Hematopoietic multipotent progenitor cell treated with erythropoietin and hydrocortisone succinate and interleukin-3 and kit ligand, for 8 days (in vitro differentiated cells): ENCODE measurements around the gene SHC1.
A peak's percentile ranks its signal among the peaks of the same experiment; 100 is the strongest.

Experiments used
- DNase-seq: peaks from one replicate; pipeline ENCODE4 v3.0.0-alpha.2; 2015

SHC1 gene

GRCh38 chr1:155007251-155007828 lies 36.8 kb upstream of the SHC1 start:
- no peak for DNase-seq

DNA sequence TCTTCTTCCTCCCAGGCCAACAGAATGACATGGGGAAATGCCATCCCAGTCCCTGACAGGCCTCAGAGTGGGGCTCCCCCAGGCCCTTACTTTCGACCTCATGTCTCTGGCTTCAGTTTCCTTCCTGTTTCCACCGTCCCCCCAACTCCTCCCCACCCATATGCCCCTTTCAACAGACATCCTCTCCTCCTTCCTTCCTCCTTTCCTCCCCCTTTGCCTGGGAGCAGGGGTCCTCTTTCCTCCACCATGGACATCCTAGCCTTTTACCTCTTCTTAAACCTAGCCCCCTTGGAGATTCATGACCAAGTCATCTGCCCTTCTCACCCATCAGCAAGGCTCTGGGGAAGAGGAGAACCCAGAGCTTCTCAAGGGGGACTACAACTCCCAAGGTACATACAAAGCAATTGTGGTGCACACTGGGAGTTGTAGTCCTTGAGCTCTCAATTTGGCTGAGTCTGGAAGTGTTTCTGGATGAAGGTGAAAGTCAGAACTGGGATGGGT lies 36.1 kb upstream of the SHC1 start:
- DNase-seq: peak; percentile 69

DNA sequence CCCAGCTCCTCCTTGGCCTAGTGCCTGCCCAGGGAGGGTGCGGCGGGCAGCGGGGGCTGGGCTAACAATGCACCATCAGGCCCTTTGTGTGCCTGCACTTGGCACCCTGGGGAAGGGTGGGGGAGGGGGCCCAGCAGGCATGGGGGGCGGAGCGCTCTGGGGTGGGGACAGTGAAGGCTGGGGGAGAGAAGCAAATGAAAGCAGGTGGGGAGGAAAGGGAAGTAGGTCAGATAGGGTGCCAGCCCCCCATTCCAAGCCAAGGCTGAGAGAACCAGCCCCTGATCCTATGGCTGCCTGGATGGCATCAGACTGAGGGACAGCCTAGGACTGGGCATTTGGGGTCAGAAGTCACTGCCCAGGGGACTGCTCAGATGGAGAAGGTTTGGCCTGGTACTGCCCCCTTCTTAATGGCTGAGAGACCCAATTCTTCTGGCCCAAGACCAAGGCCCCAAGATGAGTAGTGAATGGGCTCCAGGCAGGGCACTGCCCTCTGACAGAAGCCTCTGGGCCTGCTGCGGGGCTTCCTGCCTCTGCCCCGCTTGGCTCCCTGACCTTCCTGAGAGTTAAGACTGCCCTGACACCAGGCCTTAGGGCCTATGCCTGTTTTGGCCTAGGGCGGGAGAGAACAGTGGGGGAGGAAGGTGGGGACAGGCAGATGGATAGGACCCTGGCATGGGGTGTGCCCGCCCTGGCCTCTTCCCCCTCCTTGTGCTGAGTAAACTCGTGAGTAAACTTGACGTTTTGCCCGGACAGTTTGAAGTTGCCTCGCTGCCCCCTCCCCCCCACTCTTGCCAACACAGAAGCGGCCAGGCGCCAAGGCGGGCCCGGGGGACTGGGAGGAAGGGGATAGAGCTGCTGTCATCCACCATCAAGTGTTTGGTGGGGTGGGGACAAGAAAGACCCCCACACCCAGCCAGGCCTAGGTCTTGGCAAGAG lies 34.8 kb upstream of the SHC1 start:
- DNase-seq: peak; percentile 69

DNA sequence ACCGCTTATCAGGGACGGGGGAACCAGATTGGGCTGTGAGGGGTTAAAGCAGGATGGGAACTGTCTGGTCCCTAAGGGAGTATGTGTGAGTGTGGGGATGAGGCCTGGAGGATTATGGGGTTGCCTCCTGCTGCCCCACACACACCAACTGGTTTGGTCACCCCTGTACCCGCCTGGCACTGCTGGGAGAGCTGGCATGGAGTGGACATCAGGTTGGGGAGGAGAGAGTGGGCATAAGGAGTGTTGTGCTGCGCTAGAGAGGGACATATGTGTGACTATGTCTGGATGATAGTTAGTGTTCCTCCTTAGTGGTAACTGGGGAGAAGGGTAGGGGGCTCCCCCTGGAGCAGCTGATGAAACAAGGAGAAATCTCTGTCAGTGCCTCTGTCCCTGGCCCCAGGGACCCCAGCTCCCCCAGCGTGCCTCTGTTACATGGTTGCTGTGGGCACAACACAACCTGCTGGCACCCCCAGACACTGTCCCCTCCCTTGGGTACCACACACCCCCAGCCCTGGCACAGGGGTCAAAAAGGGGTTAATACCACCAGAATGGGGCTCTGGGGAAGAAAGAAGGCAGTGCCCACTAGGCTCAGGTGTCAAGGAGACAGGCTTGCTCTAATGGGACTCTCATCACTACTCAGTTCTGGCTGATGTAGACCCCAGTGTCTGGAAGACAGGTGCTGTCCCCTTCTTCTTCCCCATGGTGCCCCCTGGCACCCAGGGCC lies 34.0 kb upstream of the SHC1 start:
- DNase-seq: no peak

DNA sequence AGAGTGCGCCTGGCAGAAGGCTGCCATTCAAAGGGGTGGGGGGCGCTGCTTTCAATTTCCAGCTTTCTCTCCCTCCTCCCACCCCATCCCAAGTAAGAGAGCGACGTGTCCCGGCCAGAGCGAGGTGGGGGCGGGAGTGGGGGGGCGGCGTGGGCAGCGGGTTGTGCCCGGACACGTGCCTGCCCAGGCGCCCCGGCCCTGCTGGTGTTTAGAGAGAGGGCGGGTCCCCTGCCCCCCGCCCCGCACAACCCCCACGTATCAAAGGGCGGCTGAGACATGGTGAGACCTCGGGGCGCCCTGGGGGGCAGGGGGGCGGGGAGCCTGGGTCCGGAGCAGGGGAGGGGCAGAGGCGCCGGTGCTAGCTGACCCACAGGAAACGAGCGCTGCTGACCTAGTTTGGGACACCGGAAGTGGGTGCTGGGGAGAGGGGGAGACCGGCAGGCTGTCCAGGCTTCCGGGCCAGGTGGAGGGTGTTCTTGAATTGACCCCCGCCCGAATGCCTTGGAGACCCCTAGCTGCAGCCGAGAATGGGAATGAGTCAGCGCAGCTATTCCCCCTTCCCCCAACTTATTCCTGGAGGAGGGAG lies 33.3 kb upstream of the SHC1 start:
- DNase-seq: peak; percentile 42

- no peak for DNase-seq
Measured at GRCh38 chr1:155003227-155003765, 32.7 kb upstream of the SHC1 start.

DNA sequence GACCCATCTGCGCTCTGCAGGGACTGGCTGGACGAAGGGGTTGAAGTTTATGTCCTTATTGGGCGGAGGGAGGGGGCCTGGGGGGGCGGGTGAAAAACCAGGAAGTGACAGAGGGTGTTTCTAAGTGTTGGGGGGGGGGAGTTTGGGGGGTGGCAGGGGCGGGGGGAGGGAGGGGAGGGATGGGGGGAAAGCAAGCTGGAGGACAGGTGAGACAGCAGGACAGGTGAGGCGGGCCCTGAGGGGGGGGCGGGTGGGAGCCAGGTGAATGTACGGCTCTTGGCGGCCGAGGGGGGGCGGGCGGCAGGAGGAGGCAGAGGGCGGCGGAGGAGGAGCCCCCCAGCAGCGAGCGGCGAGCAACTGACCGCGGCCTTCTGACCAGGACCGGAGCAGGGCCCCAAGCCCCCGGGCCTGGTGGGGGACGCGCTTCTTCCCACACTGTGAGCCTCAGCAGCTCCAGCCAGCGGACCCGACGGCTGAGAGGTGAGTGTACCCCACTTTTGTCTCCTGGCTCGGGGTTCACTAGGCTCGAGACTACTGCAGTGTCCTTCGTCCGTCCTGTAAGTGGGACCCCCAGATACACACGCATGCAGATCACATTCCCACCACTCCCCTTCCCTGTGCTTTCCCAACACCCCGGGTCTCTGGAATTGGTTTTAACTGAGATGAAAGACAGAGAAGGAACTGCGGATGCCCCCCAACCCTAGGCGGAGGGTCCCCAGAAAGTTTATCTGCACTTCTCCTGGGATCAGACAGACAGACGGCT lies 32.1 kb upstream of the SHC1 start, which contains the start of gene ZBTB7B:
Gene ZBTB7B, plus strand, starts transcription at position 339 of the 763 bp plus-strand sequence. CDS start 11,859 bp downstream, outside the sequence.
- DNase-seq: peak; percentile 38

GRCh38 chr1:155001675-155002463 lies 31.3 kb upstream of the SHC1 start:
- peak; percentile 98 for DNase-seq

DNA sequence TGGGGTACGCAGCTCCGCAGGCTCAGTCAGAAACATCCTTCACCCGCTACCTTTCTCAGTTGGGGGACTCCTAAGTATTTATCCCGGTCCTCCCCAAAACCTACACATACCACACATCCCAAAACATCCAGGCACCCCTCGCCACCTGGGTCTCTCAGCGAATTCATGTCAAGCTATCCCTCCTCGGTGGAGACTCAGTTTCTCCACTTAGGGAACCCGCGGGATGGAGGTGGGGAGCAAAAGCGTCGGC lies 30.8 kb upstream of the SHC1 start:
- DNase-seq: no peak

DNA sequence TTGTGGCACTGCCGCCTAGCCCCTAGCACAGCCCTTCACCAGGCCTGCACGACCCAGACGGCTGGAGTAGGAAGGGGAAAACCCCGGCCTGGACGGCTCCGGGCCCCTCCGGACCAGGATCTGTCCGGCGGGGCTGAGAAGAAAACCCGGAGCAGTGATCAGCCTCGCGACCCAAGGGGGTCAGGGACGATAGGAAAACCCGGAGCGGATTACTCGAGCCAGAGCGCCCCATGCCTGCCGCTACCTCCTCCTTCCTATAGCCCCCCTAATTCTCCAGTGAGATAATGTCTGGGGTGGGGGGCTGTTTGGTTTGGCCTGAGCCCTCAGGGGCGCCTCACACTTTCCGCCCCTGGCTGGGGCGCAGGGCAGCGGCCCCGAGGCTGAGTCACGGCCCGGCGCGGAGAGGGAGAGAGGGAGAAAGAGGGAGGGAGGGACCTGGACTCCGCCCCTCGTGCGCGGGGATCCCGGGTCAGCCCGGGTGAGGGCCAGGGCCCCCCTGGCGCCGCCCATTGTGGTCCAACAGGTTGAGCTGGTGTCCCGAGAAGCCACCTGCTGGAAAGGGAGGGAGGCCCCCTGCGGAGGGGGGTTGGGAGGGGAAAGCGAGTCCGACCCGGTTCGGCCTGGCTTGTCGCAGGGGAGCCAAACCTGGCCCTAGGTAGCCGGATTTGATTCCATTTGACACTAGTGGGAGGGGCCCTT lies 30.3 kb upstream of the SHC1 start:
- DNase-seq: peak; percentile 83

DNA sequence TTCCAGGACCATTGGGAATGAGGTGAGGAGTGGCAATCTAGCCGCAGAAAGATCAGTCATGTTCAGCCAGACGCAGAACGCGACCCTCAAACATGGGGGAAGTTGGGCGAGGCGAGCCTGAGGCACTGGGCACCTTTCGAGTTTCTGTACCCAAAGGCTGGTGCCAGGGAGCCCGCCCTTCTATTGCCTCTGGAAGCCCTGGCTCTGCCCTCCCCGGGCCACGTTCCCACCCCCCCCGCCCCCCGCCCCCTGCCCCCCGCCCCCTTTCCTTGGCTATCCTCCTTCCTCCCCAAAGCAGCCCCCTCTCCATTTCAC lies 29.8 kb upstream of the SHC1 start:
- no peak for DNase-seq

- DNase-seq: peak; percentile 46
Measured at GRCh38 chr1:154999571-155000410, 29.2 kb upstream of the SHC1 start.

DNA sequence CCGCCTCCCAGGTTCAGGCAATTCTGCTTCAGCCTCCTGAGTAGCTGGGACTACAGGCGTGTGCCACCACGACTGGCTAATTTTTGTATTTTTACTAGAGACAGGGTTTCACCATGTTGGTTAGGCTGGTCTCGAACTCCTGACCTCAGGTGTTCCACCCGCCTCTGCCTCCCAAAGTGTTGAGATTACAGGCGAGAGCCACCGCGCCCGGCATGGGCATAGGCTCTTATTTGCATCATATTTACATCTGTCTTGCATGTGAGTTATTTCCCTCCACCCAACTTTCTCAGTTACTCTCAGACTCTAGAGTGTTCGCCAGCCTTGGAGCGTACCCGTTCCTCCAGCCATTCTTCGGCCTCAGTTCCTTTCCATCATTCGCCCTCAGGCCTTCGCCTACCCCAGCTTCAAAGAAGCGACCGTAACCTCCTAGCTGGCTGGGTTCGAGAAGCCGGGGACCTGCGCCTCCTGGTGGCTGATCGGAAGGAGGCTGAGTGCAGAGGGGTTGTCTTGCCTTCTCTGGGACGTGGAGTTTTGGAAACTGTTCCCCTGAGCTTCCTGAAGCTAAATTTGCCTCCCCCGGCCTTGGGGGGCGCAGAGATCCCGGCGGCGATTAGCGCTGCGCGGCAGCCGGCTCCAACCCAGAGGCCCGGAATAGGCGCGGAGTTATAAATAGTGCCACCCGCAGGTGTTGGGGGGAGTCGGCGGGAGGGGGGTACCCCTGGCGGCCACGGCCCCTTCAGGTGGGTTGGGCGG lies 28.4 kb upstream of the SHC1 start:
- DNase-seq: peak; percentile 87

- DNase-seq: peak; percentile 45
Measured at GRCh38 chr1:154998201-154998780, 27.7 kb upstream of the SHC1 start.

- no peak for DNase-seq
Measured at GRCh38 chr1:154996966-154997701, 26.6 kb upstream of the SHC1 start.

DNA sequence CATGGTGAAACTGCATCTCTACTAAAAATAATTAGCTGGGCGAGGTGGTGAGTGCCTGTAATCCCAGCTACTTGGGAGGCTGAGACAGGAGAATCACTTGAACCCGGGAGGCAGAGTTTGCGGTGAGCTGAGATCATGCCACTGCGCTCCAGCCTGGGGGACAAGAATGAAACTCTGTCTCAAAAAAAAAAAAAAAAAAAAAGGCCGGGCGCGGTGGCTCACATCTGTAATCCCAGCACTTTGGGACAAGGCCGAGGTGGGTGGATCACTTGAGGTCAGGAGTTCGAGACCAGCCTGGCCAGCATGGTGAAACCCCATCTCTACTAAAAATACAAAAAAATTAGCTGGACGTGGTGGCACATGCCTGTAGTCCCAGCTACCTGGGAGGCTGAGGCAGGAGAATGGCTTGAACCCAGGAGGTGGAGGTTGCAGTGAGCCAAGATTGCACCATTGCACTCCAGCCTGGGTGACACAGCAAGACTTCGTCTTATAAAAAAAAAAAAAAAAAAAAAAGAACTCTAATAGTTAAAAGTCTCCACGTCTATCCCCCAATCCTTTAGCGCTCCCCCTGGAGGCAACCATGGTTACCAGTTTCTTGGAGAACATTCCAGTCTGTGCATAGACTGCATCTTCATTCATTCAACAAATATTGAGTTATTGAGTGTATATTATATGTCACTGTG lies 24.9 kb upstream of the SHC1 start:
- peak; percentile 84 for DNase-seq

GRCh38 chr1:154994591-154994990 lies 24.0 kb upstream of the SHC1 start:
- no peak for DNase-seq

DNA sequence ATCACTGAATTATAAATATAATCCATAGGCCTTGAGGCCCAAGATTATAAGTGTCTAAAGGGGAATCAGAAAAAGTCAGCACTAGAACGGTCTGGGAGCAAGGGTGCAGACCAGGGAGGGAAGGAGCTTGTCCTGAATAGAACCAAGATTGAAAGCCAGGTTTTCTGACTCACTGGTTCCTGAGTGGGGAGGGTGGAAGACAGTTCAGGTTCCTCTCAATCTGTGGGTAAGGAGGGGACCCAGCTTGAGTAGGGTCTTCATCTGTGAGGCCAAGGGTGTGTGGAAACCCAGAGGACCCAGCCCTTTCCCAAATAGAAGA lies 23.7 kb upstream of the SHC1 start:
- DNase-seq: no peak
